ENCODE data around the gene HNRNPL.

GRCh38 chr19:38845374-38846024, 4.3 kb downstream of the HNRNPL start:
- TF ChIP-seq CTCF (conservative IDR thresholded peaks at IDR 0.05 in 1 of 2, IDR thresholded peaks at IDR 0.05 in 1 of 2; ENCODE audit: extremely low read depth in 1 of 2, insufficient read depth in 1 of 2, low read depth in 1 of 2, low read length in 2 of 2) (no peak), EZH2 (IDR thresholded peaks at IDR 0.05; ENCODE audit: borderline replicate concordance, low read length) (no peak)

All from mammary epithelial cell (primary cell).